HEK293 (cell line): ENCODE results near the gene MLLT3.

ENCODE experiments used
- CTCF ChIP-seq: fragments of 450-650 bp; formaldehyde crosslinking; IDR thresholded peaks from 2 replicates; pipeline ENCODE4 v1.5.1; 2016; ENCODE audit warnings: missing biosample characterization, missing genetic modification characterization
- HOXC10 ChIP-seq: sonication (generic); formaldehyde crosslinking; IDR thresholded peaks from 2 replicates; pipeline ENCODE4 v1.8.1; 2023; ENCODE audit warnings: mild to moderate bottlenecking, missing genetic modification reagents
- MYNN ChIP-seq: fragments of 450-650 bp; formaldehyde crosslinking; IDR thresholded peaks from 2 replicates; pipeline ENCODE4 v1.5.1; 2016; ENCODE audit warnings: missing biosample characterization, missing genetic modification characterization, borderline replicate concordance
- YY1 ChIP-seq: fragments of 450-650 bp; formaldehyde crosslinking; IDR thresholded peaks from 2 replicates; pipeline ENCODE4 v1.5.1; 2018; ENCODE audit warnings: missing biosample characterization, missing genetic modification characterization
- ZNF140 ChIP-seq: fragments of 450-650 bp; formaldehyde crosslinking; IDR thresholded peaks from 2 replicates; pipeline ENCODE4 v1.5.1; 2016; ENCODE audit warnings: missing biosample characterization, missing genetic modification characterization
- ZNF24 ChIP-seq: fragments of 450-650 bp; formaldehyde crosslinking; IDR thresholded peaks from 2 replicates; pipeline ENCODE4 v1.5.1; 2016; ENCODE audit warnings: missing biosample characterization, missing genetic modification characterization
- ZNF530 ChIP-seq: fragments of 450-650 bp; formaldehyde crosslinking; IDR thresholded peaks from 2 replicates; pipeline ENCODE4 v1.5.1; 2016; ENCODE audit warnings: low read depth, missing biosample characterization, missing genetic modification characterization
- ZNF707 ChIP-seq: fragments of 450-650 bp; formaldehyde crosslinking; IDR thresholded peaks from 2 replicates; pipeline ENCODE4 v1.5.1; 2016; ENCODE audit warnings: missing biosample characterization, missing genetic modification characterization
- TF ChIP-seq, protein P1 (sequence below): fragments of 450-650 bp; formaldehyde crosslinking; IDR thresholded peaks from 2 replicates; pipeline ENCODE4 v1.5.1; 2016; ENCODE audit warnings: missing biosample characterization, missing genetic modification characterization
- TF ChIP-seq, protein P2 (sequence below): fragments of 450-650 bp; formaldehyde crosslinking; IDR thresholded peaks from 2 replicates; pipeline ENCODE4 v1.5.1; 2016; ENCODE audit warnings: missing biosample characterization, missing genetic modification characterization

- TF ChIP-seq CTCF (no peak), ZNF24 (tag by site-specific recombination) (no peak), ZNF707 (tag by site-specific recombination) (no peak), ZNF530 (tag by site-specific recombination) (no peak), ZNF140 (tag by site-specific recombination) (no peak), MYNN (tag by site-specific recombination) (no peak), HOXC10 (CRISPR knock-in tag) (no peak), YY1 (tag by site-specific recombination) (no peak)
- TF ChIP-seq, protein P1, sequence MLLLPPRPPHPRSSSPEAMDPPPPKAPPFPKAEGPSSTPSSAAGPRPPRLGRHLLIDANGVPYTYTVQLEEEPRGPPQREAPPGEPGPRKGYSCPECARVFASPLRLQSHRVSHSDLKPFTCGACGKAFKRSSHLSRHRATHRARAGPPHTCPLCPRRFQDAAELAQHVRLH (tag by site-specific recombination) = no peak
- TF ChIP-seq, protein P2, sequence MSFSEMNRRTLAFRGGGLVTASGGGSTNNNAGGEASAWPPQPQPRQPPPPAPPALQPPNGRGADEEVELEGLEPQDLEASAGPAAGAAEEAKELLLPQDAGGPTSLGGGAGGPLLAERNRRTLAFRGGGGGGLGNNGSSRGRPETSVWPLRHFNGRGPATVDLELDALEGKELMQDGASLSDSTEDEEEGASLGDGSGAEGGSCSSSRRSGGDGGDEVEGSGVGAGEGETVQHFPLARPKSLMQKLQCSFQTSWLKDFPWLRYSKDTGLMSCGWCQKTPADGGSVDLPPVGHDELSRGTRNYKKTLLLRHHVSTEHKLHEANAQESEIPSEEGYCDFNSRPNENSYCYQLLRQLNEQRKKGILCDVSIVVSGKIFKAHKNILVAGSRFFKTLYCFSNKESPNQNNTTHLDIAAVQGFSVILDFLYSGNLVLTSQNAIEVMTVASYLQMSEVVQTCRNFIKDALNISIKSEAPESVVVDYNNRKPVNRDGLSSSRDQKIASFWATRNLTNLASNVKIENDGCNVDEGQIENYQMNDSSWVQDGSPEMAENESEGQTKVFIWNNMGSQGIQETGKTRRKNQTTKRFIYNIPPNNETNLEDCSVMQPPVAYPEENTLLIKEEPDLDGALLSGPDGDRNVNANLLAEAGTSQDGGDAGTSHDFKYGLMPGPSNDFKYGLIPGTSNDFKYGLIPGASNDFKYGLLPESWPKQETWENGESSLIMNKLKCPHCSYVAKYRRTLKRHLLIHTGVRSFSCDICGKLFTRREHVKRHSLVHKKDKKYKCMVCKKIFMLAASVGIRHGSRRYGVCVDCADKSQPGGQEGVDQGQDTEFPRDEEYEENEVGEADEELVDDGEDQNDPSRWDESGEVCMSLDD (tag by site-specific recombination) = no peak
These were observed 185.7 kb downstream of the MLLT3 start for GRCh38 chr9:20436476-20437195.
